OCI-LY7 (cell line): Measurements from ENCODE around the gene CMIP. TPM values are rescaled to one million over a fixed set of nuclear protein-coding genes. Genes with fewer than 3 reads are reported as not detected.

Source experiments
- BruUV-seq: library from RNA; stranded (reverse); fragments of 400-500 nt; replicated peaks from 2 replicates; lab custom pipeline; 2021; lab: Mats Ljungman, UMichigan
- CTCF ChIA-PET: fragments of 300-600 bp; sonication (Branson Sonifier 250); formaldehyde crosslinking; loops from one replicate; lab custom pipeline; 2022; ENCODE audit warnings: antibody characterized with exemption; ENCODE audit not compliant: unreplicated experiment; lab: Charles Lee
- POLR2A ChIA-PET: fragments of 300-600 bp; sonication (Branson Sonifier 250); formaldehyde crosslinking; loops from one replicate; lab custom pipeline; 2022; ENCODE audit warnings: antibody characterized with exemption; lab: Charles Lee
- DNase-seq: peaks from one replicate; pipeline ENCODE4 v3.0.0-alpha.2; 2015; ENCODE audit warnings: low spot score
- H2AFZ ChIP-seq: fragments of 200-600 bp; sonication (generic), shearing (Covaris generic); 2 replicates; pipeline ENCODE4 v1.6.1; 2014; ENCODE audit warnings: mild to moderate bottlenecking, antibody characterized with exemption, low read length, moderate library complexity
- H3K27ac ChIP-seq: fragments of 200-600 bp; sonication (generic); 2 replicates; pipeline ENCODE4 v1.5.1; 2014; ENCODE audit warnings: mixed run types, low read depth, mild to moderate bottlenecking, moderate library complexity, low read length, inconsistent platforms; ENCODE audit not compliant: poor library complexity, severe bottlenecking
- H3K36me3 ChIP-seq: fragments of 200-600 bp; sonication (generic); 2 replicates; pipeline ENCODE4 v1.6.1; 2014; ENCODE audit warnings: mild to moderate bottlenecking, antibody characterized with exemption, low read length, moderate library complexity, mixed read lengths; ENCODE audit not compliant: insufficient read depth
- H3K4me1 ChIP-seq: fragments of 200-600 bp; sonication (generic); 2 replicates; pipeline ENCODE4 v1.5.1; 2014; ENCODE audit warnings: mild to moderate bottlenecking, low read length; ENCODE audit not compliant: insufficient read depth, poor library complexity, severe bottlenecking
- H3K4me2 ChIP-seq: fragments of 200-600 bp; sonication (generic); 2 replicates; pipeline ENCODE4 v1.6.1; 2014; ENCODE audit warnings: mild to moderate bottlenecking, low read length
- H3K4me3 ChIP-seq: fragments of 200-600 bp; sonication (generic); 2 replicates; pipeline ENCODE4 v1.5.1; 2014; ENCODE audit warnings: mild to moderate bottlenecking, low read depth, low read length; ENCODE audit not compliant: poor library complexity, severe bottlenecking
- H3K79me2 ChIP-seq: fragments of 200-600 bp; sonication (generic); 2 replicates; pipeline ENCODE4 v1.6.1; 2016; ENCODE audit warnings: low read depth, mild to moderate bottlenecking, low read length, moderate library complexity, mixed read lengths; ENCODE audit not compliant: insufficient read depth
- H3K9me2 ChIP-seq: fragments of 200-600 bp; sonication (generic); 2 replicates; pipeline ENCODE4 v1.6.1; 2016; ENCODE audit warnings: mild to moderate bottlenecking, low read length, mixed read lengths; ENCODE audit not compliant: insufficient read depth
- H3K9me3 ChIP-seq: fragments of 200-600 bp; sonication (generic); 2 replicates; pipeline ENCODE4 v1.6.1; 2014; ENCODE audit warnings: mild to moderate bottlenecking, mixed run types, low read length, mixed read lengths
- H4K20me1 ChIP-seq: fragments of 200-600 bp; sonication (generic); 2 replicates; pipeline ENCODE4 v1.6.1; 2014; ENCODE audit warnings: mild to moderate bottlenecking, antibody characterized with exemption, low read length, moderate library complexity, mixed read lengths; ENCODE audit not compliant: insufficient read depth
- CTCF ChIP-seq: fragments of 200-600 bp; sonication (generic); conservative IDR thresholded peaks from 2 replicates; pipeline ENCODE4 v1.5.1; 2014; ENCODE audit warnings: mild to moderate bottlenecking, antibody characterized with exemption, low read length, moderate library complexity, mixed read lengths
- EZH2phosphoT487 ChIP-seq: fragments of 200-600 bp; sonication (generic); IDR thresholded peaks from 2 replicates; pipeline ENCODE4 v1.6.1; 2018; ENCODE audit warnings: low read depth, borderline replicate concordance, mild to moderate bottlenecking, mixed run types, antibody characterized with exemption, low read length, moderate library complexity, mixed read lengths
- intact Hi-C: fragments of 100-400 bp; cut with micrococcal nuclease; formaldehyde crosslinking; loops from one replicate; pipeline ENCODE4 v1.10.0; 2022; ENCODE audit not compliant: unreplicated experiment
- total RNA-seq, 2 experiments: library from RNA; depleted of rRNA in 1 of 2; stranded (reverse); fragments of >200 nt in 1 of 2; shearing (Covaris generic) in 1 of 2; gene quantifications; 2 replicates each; pipeline ENCODE4 v1.2.3, GENCODE V29; 2014 to 2022

Gene CMIP
- total RNA-seq, 2 experiments from 2014 or later, result 15.4 to 70.3 TPM

- Histone ChIP-seq H3K4me2 (no peak overlapping the region), H3K79me2 (no peaks in the 10 kb centered on the region), H2AFZ (no peak overlapping the region), H3K36me3 (no peaks in the 10 kb centered on the region), H3K27ac (no peak overlapping the region), H3K9me2 (no peaks in the 10 kb centered on the region), H3K4me1 (peaks cover 3% of the 10 kb centered on the region), H4K20me1 (no peaks in the 10 kb centered on the region; the same call in 1 of the 2 replicates), H3K4me3 (no peak overlapping the region), H3K9me3 (no peaks in the 10 kb centered on the region)
- ChIA-PET CTCF (no interaction called here), POLR2A (no interaction called here)
- no peak for TF ChIP-seq CTCF
- TF ChIP-seq EZH2phosphoT487, result no peak
- no TSS peak for BruUV-seq
- no peak for DNase-seq
- intact Hi-C loops, result no loop called here
Measured at GRCh38 chr16:81548876-81549546, 104.4 kb downstream of the CMIP start.

- TF ChIP-seq EZH2phosphoT487, result no peak
- TF ChIP-seq CTCF, result no peak
- POLR2A ChIA-PET, result no interaction called here
Measured at GRCh38 chr16:81549547-81550431, 105.2 kb downstream of the CMIP start.

GRCh38 chr16:81550432-81550808, 105.8 kb downstream of the CMIP start:
- Histone ChIP-seq H2AFZ (no peak overlapping the region), H3K9me2 (no peaks in the 10 kb centered on the region), H3K27ac (no peak overlapping the region), H3K4me3 (no peak overlapping the region), H3K36me3 (no peaks in the 10 kb centered on the region), H3K4me1 (no peaks in the 10 kb centered on the region), H4K20me1 (no peaks in the 10 kb centered on the region; the same call in 1 of the 2 replicates), H3K4me2 (no peak overlapping the region), H3K79me2 (no peaks in the 10 kb centered on the region), H3K9me3 (no peaks in the 10 kb centered on the region)
- BruUV-seq, result no TSS peak
- POLR2A ChIA-PET, result no interaction called here
- no peak for DNase-seq
- TF ChIP-seq EZH2phosphoT487 (no peak), CTCF (no peak)
- CTCF ChIA-PET, result no interaction called here
- intact Hi-C loops, result no loop called here

More at GRCh38 chr16:81549547-81550431, 105.2 kb downstream of the CMIP start:
- no peak overlapping the region for H2AFZ ChIP-seq
- H3K4me3 ChIP-seq, result no peak overlapping the region
- H3K36me3 ChIP-seq, result no peaks in the 10 kb centered on the region
- CTCF ChIA-PET, result no interaction called here
- H3K9me2 ChIP-seq, result no peaks in the 10 kb centered on the region
- no peaks in the 10 kb centered on the region; the same call in 1 of the 2 replicates for H4K20me1 ChIP-seq
- no peaks in the 10 kb centered on the region for H3K79me2 ChIP-seq
- intact Hi-C loops, result no loop called here
- DNase-seq, result no peak
- no TSS peak for BruUV-seq
- no peaks in the 10 kb centered on the region for H3K9me3 ChIP-seq
- H3K4me2 ChIP-seq, result no peak overlapping the region
- no peaks in the 10 kb centered on the region for H3K4me1 ChIP-seq
- H3K27ac ChIP-seq, result no peak overlapping the region
